ENCODE measurements around the gene CD3G.

- TF ChIP-seq CTCF (IDR thresholded peaks at IDR 0.05; ENCODE audit: low read length) (peak; percentile 61), EZH2phosphoT487 (IDR thresholded peaks at IDR 0.05; ENCODE audit: low read length) (no peak), EZH2 (optimal IDR thresholded peaks at IDR 0.05; ENCODE audit: low read depth, low read length) (no peak)
Observed at GRCh38 chr11:118295815-118296454, 48.2 kb upstream of the CD3G start.
